HepG2 (cell line): ENCODE data around the gene STAT6. TPM values are rescaled to one million over a fixed set of nuclear protein-coding genes. Genes with fewer than 3 reads are reported as not detected.

Experiments used
- CREM ChIP-seq, 2 experiments: sonication (generic) in 1 of 2; formaldehyde crosslinking in 1 of 2; IDR thresholded peaks; 2 replicates each; pipeline versions ENCODE4 v1.4.0 to v1.6.1; 2016 to 2020; ENCODE audit warnings: antibody characterized with exemption in 1 of 2, mild to moderate bottlenecking in 1 of 2, missing genetic modification reagents in 1 of 2
- FOSL2 ChIP-seq: sonication (generic); formaldehyde crosslinking; IDR thresholded peaks from 2 replicates; pipeline ENCODE4 v1.4.0; 2020; ENCODE audit warnings: missing genetic modification reagents
- GATAD2A ChIP-seq: IDR thresholded peaks from 2 replicates; pipeline ENCODE4 v1.6.1; 2016
- IRF2 ChIP-seq: IDR thresholded peaks from 2 replicates; pipeline ENCODE4 v1.6.1; 2018; ENCODE audit warnings: missing genetic modification reagents, missing compliant biosample characterization
- PRMT3 ChIP-seq: sonication (generic); formaldehyde crosslinking; IDR thresholded peaks from 2 replicates; pipeline ENCODE4 v1.8.1; 2022; ENCODE audit warnings: low read depth, mild to moderate bottlenecking, moderate library complexity, missing genetic modification reagents, borderline replicate concordance
- SCMH1 ChIP-seq: sonication (generic); formaldehyde crosslinking; IDR thresholded peaks from 2 replicates; pipeline ENCODE4 v1.9.0; 2021; ENCODE audit warnings: missing genetic modification reagents, mild to moderate bottlenecking, borderline replicate concordance
- SMARCC2 ChIP-seq: fragments of 450-650 bp; IDR thresholded peaks from 2 replicates; pipeline ENCODE4 v1.6.1; 2017; ENCODE audit warnings: antibody characterized with exemption, mild to moderate bottlenecking
- SOX5 ChIP-seq: IDR thresholded peaks from 2 replicates; pipeline ENCODE4 v1.6.1; 2016; ENCODE audit warnings: borderline replicate concordance
- SRSF1 ChIP-seq: fragments of 200-400 bp; formaldehyde crosslinking; optimal IDR thresholded peaks from 2 replicates; pipeline ENCODE3; 2017; ENCODE audit warnings: mild to moderate bottlenecking, low read depth, low read length, moderate library complexity
- TCF7 ChIP-seq: sonication (generic); IDR thresholded peaks from 2 replicates; pipeline ENCODE4 v1.6.1; 2016; ENCODE audit warnings: antibody characterized with exemption, low read depth
- U2AF1 ChIP-seq: fragments of 200-400 bp; formaldehyde crosslinking; optimal IDR thresholded peaks from 2 replicates; pipeline ENCODE3; 2017; ENCODE audit warnings: mild to moderate bottlenecking, low read depth, low read length
- ZNF879 ChIP-seq: sonication (generic); formaldehyde crosslinking; IDR thresholded peaks from 2 replicates; pipeline ENCODE4 v1.8.1; 2023; ENCODE audit warnings: missing genetic modification reagents
- ZSCAN25 ChIP-seq: sonication (generic); formaldehyde crosslinking; IDR thresholded peaks from 2 replicates; pipeline ENCODE4 v1.8.0; 2022; ENCODE audit warnings: mild to moderate bottlenecking, missing genetic modification reagents
- polyA plus RNA-seq, 8 experiments: library from polyadenylated mRNA; depleted of rRNA in 3 of 8; stranded (reverse) in 7 of 8; unstranded in 1 of 8; fragments of >200 nt; fragmentation: Illumina TruSeq in 4 of 8; extraction: Trizol in 4 of 8; gene quantifications; 2 replicates each; pipeline versions ENCODE4 v1.2.1 to v1.2.3, GENCODE V29; 2011 to 2016; ENCODE audit warnings: low read depth in 4 of 8, missing spikeins in 1 of 8, mixed read lengths in 1 of 8; ENCODE audit not compliant: insufficient read depth in 1 of 8
- total RNA-seq, 5 experiments: library from RNA; depleted of rRNA; stranded (reverse); fragments of >200 nt; fragmentation: Illumina TruSeq; extraction: Trizol; gene quantifications; 2 replicates each; pipeline ENCODE4 v1.2.3, GENCODE V29; 2016; ENCODE audit warnings: low read depth in 1 of 5
- TF ChIP-seq, protein P1 (sequence below): sonication (generic); formaldehyde crosslinking; IDR thresholded peaks from 2 replicates; pipeline ENCODE4 v1.9.0; 2021; ENCODE audit warnings: mild to moderate bottlenecking, missing genetic modification reagents
- TF ChIP-seq, protein P2 (sequence below): sonication (generic); formaldehyde crosslinking; IDR thresholded peaks from 2 replicates; pipeline ENCODE4 v1.9.0; 2022; ENCODE audit warnings: missing genetic modification reagents, mild to moderate bottlenecking, borderline replicate concordance
- TF ChIP-seq, protein P3 (sequence below): sonication (generic); formaldehyde crosslinking; IDR thresholded peaks from 2 replicates; pipeline ENCODE4 v1.4.0; 2020; ENCODE audit warnings: missing genetic modification reagents
- TF ChIP-seq, protein P4 (sequence below): sonication (generic); formaldehyde crosslinking; IDR thresholded peaks from 2 replicates; pipeline ENCODE4 v1.5.1; 2020; ENCODE audit warnings: mild to moderate bottlenecking, missing genetic modification reagents

STAT6 gene
- total and polyA plus RNA-seq, 2 of the 13 experiments (the other 11 are each of a cell fraction or from before 2014, with no cell fraction given) = 28.0 to 62.2 TPM

DNA sequence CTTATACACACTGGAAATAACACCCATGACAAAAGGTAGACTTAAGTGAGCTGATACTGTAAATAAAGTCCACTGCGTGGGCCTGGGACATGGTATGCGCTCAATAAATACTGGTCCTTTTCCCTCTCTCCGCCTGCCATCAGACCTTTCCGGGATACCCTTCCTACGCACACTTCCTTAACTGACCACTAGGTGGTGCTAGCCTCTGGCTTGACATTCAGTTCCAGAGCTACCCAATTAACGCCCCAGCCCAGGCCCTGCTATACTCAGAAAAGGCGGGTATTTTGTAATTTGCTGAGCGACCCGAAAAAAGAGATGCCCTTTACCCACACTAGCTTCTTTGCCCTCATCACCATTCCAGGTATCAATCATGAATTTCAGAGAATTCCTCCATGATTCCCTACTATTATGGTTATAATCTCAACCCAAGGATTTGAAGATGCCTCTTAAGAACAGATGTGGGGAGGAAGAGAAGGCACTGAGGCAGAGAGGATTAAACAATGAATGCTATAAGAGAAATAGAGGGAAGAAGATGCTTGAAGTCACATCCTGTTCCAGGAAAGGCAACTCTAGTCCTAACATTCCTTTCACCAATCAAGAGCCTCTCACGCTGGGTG is 13.2 kb upstream of the STAT6 start (continued):
- TF ChIP-seq ZSCAN25 (CRISPR knock-in tag) (peak; percentile 61; the same call in 1 of the 2 replicates), ZNF879 (CRISPR knock-in tag) (0 out of 2 replicates have a peak, but pooled peaks have one; percentile 34), TCF7 (no peak), IRF2 (CRISPR knock-in tag) (no peak; the same call in 1 of the 2 replicates), CREM (IDR thresholded peaks at IDR 0.05) (no peak), CREM (CRISPR knock-in tag; IDR thresholded peaks at IDR 0.05) (no peak), GATAD2A (CRISPR knock-in tag) (peak; percentile 10; the same call in 1 of the 2 replicates), U2AF1 (no peak), SOX5 (CRISPR knock-in tag) (peak; percentile 26; the same call in 1 of the 2 replicates), SCMH1 (CRISPR knock-in tag) (no peak), PRMT3 (CRISPR knock-in tag) (no peak), FOSL2 (CRISPR knock-in tag) (0 out of 2 replicates have a peak, but pooled peaks have one; percentile 11), SMARCC2 (no peak), SRSF1 (no peak)
- TF ChIP-seq, protein P1, sequence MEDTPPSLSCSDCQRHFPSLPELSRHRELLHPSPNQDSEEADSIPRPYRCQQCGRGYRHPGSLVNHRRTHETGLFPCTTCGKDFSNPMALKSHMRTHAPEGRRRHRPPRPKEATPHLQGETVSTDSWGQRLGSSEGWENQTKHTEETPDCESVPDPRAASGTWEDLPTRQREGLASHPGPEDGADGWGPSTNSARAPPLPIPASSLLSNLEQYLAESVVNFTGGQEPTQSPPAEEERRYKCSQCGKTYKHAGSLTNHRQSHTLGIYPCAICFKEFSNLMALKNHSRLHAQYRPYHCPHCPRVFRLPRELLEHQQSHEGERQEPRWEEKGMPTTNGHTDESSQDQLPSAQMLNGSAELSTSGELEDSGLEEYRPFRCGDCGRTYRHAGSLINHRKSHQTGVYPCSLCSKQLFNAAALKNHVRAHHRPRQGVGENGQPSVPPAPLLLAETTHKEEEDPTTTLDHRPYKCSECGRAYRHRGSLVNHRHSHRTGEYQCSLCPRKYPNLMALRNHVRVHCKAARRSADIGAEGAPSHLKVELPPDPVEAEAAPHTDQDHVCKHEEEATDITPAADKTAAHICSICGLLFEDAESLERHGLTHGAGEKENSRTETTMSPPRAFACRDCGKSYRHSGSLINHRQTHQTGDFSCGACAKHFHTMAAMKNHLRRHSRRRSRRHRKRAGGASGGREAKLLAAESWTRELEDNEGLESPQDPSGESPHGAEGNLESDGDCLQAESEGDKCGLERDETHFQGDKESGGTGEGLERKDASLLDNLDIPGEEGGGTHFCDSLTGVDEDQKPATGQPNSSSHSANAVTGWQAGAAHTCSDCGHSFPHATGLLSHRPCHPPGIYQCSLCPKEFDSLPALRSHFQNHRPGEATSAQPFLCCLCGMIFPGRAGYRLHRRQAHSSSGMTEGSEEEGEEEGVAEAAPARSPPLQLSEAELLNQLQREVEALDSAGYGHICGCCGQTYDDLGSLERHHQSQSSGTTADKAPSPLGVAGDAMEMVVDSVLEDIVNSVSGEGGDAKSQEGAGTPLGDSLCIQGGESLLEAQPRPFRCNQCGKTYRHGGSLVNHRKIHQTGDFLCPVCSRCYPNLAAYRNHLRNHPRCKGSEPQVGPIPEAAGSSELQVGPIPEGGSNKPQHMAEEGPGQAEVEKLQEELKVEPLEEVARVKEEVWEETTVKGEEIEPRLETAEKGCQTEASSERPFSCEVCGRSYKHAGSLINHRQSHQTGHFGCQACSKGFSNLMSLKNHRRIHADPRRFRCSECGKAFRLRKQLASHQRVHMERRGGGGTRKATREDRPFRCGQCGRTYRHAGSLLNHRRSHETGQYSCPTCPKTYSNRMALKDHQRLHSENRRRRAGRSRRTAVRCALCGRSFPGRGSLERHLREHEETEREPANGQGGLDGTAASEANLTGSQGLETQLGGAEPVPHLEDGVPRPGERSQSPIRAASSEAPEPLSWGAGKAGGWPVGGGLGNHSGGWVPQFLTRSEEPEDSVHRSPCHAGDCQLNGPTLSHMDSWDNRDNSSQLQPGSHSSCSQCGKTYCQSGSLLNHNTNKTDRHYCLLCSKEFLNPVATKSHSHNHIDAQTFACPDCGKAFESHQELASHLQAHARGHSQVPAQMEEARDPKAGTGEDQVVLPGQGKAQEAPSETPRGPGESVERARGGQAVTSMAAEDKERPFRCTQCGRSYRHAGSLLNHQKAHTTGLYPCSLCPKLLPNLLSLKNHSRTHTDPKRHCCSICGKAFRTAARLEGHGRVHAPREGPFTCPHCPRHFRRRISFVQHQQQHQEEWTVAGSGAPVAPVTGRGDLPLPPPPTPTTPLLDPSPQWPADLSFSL (CRISPR knock-in tag) = no peak
- TF ChIP-seq, protein P2, sequence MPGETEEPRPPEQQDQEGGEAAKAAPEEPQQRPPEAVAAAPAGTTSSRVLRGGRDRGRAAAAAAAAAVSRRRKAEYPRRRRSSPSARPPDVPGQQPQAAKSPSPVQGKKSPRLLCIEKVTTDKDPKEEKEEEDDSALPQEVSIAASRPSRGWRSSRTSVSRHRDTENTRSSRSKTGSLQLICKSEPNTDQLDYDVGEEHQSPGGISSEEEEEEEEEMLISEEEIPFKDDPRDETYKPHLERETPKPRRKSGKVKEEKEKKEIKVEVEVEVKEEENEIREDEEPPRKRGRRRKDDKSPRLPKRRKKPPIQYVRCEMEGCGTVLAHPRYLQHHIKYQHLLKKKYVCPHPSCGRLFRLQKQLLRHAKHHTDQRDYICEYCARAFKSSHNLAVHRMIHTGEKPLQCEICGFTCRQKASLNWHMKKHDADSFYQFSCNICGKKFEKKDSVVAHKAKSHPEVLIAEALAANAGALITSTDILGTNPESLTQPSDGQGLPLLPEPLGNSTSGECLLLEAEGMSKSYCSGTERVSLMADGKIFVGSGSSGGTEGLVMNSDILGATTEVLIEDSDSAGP (CRISPR knock-in tag) = no peak
- TF ChIP-seq, protein P3, sequence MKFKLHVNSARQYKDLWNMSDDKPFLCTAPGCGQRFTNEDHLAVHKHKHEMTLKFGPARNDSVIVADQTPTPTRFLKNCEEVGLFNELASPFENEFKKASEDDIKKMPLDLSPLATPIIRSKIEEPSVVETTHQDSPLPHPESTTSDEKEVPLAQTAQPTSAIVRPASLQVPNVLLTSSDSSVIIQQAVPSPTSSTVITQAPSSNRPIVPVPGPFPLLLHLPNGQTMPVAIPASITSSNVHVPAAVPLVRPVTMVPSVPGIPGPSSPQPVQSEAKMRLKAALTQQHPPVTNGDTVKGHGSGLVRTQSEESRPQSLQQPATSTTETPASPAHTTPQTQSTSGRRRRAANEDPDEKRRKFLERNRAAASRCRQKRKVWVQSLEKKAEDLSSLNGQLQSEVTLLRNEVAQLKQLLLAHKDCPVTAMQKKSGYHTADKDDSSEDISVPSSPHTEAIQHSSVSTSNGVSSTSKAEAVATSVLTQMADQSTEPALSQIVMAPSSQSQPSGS (CRISPR knock-in tag) = no peak
- TF ChIP-seq, protein P4, sequence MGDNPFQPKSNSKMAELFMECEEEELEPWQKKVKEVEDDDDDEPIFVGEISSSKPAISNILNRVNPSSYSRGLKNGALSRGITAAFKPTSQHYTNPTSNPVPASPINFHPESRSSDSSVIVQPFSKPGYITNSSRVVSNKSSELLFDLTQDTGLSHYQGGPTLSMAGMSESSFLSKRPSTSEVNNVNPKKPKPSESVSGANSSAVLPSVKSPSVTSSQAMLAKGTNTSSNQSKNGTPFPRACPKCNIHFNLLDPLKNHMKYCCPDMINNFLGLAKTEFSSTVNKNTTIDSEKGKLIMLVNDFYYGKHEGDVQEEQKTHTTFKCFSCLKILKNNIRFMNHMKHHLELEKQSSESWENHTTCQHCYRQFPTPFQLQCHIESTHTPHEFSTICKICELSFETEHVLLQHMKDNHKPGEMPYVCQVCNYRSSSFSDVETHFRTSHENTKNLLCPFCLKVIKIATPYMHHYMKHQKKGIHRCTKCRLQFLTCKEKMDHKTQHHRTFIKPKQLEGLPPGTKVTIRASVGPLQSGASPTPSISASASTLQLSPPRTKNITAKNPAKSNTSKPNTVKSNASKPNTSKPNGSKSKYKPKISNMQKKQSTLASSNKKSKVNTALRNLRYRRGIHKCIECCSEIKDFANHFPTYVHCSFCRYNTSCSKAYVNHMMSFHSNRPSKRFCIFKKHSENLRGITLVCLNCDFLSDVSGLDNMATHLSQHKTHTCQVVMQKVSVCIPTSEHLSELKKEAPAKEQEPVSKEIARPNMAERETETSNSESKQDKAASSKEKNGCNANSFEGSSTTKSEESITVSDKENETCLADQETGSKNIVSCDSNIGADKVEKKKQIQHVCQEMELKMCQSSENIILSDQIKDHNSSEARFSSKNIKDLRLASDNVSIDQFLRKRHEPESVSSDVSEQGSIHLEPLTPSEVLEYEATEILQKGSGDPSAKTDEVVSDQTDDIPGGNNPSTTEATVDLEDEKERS (CRISPR knock-in tag) = no peak
